AG04449 (cell line): ENCODE results near the gene DROSHA.
"Not testable (repeated sequence)": the region's sequence is repeated elsewhere in the genome, so short reads cannot be mapped to it uniquely, and the experiment has no call there.

Source experiments
- CTCF ChIA-PET: fragments of 350-600 bp; formaldehyde crosslinking; extraction: SDS; loops from one replicate; lab custom pipeline; 2021; ENCODE audit warnings: antibody characterized with exemption; lab: Yijun Ruan, JAX
- POLR2A ChIA-PET: fragments of 400-600, 350-600 bp; formaldehyde crosslinking; extraction: SDS; loops from one replicate; lab custom pipeline; 2020; ENCODE audit warnings: antibody characterized with exemption, inconsistent platforms; lab: Yijun Ruan, JAX
- DNase-seq: peaks from one replicate; pipeline ENCODE4 v3.0.0-alpha.2; 2010; ENCODE audit warnings: low read depth, low spot score
- H3K4me3 ChIP-seq: 2 replicates; pipeline ENCODE4 v1.5.1; 2011; ENCODE audit warnings: low read depth, mild to moderate bottlenecking, control low read depth, low read length
- TF ChIP-seq, protein P1 (sequence below): IDR thresholded peaks from one replicate; pipeline ENCODE4 v1.5.1; 2011; ENCODE audit warnings: mild to moderate bottlenecking, moderate library complexity, low read length, control low read depth, inconsistent platforms; ENCODE audit not compliant: insufficient read depth; ENCODE audit errors: missing control alignments

Gene DROSHA

DNA sequence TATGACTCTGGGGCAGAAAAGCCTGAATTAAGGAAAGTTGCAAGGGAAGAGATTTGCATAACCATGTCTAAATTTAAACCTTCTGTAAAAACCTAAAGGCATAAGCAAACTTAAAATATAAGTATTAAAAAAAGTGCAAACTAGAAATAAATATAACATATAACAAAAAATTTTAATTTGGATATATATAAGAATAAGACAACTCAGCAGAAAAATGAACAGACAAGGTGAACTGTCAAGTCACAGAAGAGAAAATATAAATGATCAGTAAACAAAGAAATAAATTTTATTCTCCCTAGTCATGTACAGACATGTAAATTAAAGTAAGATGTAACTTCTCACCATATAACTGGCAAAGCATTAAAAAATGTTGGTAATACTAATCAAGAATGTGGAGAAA lies 37.2 kb upstream of the DROSHA start:
- no peak for DNase-seq
- POLR2A ChIA-PET, result no interaction called here
- TF ChIP-seq, protein P1, sequence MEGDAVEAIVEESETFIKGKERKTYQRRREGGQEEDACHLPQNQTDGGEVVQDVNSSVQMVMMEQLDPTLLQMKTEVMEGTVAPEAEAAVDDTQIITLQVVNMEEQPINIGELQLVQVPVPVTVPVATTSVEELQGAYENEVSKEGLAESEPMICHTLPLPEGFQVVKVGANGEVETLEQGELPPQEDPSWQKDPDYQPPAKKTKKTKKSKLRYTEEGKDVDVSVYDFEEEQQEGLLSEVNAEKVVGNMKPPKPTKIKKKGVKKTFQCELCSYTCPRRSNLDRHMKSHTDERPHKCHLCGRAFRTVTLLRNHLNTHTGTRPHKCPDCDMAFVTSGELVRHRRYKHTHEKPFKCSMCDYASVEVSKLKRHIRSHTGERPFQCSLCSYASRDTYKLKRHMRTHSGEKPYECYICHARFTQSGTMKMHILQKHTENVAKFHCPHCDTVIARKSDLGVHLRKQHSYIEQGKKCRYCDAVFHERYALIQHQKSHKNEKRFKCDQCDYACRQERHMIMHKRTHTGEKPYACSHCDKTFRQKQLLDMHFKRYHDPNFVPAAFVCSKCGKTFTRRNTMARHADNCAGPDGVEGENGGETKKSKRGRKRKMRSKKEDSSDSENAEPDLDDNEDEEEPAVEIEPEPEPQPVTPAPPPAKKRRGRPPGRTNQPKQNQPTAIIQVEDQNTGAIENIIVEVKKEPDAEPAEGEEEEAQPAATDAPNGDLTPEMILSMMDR, result no peak
- CTCF ChIA-PET, result interaction anchor here (1.1 kb wide), 1 partner anchor 13 kb away, joined by 3 read pairs; no protein-coding TSS in a partner anchor
- H3K4me3 ChIP-seq, result no peak overlapping the region

DNA sequence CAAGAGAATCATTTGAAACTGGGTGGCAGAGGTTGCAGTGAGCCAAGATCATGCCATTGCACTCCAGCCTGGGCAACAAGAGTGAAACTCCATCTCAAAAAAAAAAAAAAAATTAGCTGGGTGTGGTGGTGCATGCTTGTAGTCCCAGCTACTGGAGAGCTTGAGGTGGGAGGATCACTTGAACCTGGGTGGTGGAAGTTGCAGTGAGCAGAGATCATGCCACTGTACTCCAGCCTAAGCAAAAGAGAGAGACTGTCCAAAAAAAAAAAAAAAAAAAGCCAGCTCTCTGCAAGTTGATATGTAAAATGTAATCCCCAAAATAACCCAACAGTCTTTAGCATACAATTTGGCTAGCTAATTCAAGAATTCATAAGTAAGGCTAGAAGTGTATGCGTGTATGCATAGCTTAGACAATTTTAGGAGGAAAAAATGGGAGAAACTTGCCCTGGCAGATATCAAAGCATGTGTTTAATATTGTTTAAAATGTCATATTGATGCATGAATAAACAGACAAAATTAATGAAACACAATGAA lies 36.5 kb upstream of the DROSHA start:
- TF ChIP-seq, protein P1, result no peak
- POLR2A ChIA-PET, result no interaction called here
- DNase-seq, result no peak
- CTCF ChIA-PET, result interaction anchor here (1.1 kb wide), 1 partner anchor 14 kb away, joined by 3 read pairs; no protein-coding TSS in a partner anchor
- no peak overlapping the region for H3K4me3 ChIP-seq

DNA sequence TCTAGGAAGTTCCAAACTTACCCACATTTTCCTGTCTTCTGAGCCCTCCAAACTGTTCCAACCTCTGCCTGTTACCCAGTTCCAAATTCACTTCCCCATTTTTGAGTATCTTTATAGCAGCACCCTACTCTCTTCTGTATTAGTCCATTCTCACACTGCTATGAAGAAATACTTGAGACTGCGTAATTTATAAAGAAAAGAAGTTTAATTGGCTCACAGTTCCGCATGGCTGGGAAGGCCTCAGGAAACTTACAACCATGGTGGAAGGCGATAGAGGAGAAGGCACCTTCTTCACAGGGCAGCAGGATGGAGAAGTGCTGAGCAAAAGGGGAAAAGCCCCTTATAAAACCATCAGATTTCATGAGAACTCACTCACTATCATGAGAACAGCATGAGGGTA lies 34.5 kb upstream of the DROSHA start:
- CTCF ChIA-PET, H3K4me3 ChIP-seq, POLR2A ChIA-PET, DNase-seq: not testable (repeated sequence)

DNA sequence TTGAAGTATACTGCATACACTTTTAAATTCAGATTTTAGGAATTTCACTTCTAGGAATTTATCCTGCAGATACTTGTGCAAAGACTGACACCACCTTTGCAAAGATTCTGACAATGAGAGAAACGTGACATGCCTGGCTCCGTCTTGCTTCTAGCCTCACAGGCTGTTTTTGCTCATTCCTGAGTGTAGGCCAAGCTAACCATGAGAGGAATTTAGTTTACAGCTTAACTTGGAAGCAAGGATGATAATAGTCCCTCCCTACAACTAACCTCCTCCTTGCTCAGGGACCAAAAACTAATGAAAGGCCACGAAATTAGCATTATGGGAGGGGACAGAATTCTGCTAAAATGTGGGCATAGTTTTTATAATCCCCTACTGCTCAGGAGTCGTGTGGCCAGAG lies 31.3 kb upstream of the DROSHA start:
- POLR2A ChIA-PET, result no interaction called here
- no peak for DNase-seq
- no peak overlapping the region for H3K4me3 ChIP-seq
- TF ChIP-seq, protein P1, result no peak
- CTCF ChIA-PET, result no interaction called here

DNA sequence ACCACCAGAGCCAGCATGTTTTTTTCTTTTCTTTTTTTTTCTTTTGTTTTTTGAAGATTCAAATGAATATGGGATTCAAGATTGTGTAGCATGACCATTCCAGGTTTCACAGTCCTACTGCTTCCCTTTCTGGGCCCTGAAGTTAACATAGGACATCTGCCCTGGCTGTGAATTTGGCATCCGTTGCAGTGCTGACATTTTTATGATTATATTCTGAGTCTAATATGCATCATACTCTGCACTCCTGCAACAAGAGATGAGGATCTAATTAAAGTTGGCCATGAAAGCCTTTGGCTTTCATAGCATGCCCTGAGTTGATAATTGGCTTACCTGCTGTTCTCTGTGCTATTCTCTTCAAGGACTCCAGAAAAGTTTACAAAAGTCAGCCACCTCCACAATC lies 30.1 kb upstream of the DROSHA start:
- no peak overlapping the region for H3K4me3 ChIP-seq
- TF ChIP-seq, protein P1, result no peak
- POLR2A ChIA-PET, result no interaction called here
- CTCF ChIA-PET, result no interaction called here
- DNase-seq, result no peak

DNA sequence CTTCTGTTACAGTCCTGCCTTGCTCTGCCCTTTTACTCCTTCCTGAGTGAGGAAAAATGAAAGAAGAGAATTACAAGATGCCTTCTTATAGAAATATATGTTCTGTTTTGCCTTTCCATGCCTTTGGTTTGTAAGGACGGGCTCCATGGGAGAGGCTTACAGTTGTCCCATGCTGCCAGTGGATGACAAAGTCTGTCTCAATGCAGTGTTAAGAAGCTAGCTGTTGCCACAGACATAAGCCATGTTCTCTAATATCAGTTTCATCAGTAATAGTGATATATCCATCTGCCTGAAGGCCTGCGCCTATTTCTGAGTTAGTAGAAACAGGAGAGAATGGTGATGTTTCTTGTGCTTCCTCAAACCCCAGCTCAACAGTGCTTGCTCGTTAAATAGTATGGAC lies 28.0 kb upstream of the DROSHA start:
- CTCF ChIA-PET, result no interaction called here
- DNase-seq, result no peak
- POLR2A ChIA-PET, result no interaction called here
- TF ChIP-seq, protein P1, result no peak
- no peak overlapping the region for H3K4me3 ChIP-seq

DNA sequence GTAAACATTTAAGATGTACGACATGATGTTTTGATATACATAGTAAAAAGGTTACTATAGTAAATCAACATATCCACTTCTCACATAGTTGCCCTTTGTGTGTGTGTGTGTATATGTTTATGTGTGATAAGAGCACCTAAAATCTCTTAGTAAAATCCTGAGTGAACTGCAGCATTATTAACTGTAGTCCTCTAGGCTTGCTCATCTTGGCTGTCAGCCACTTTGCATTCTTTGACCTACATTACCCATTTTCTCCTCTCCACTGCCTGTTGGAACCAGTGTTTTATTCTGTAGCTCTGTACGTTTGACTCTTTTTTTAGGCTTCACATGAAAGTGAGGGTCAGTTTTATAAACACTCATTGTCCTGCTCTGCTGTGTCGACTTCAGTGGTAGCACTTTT lies 24.6 kb upstream of the DROSHA start:
- CTCF ChIA-PET, result interaction anchor here (2.3 kb wide), 1 partner anchor 537 kb away, joined by 4 read pairs; no protein-coding TSS in a partner anchor
- no peak overlapping the region for H3K4me3 ChIP-seq
- DNase-seq, result no peak
- POLR2A ChIA-PET, result no interaction called here
- TF ChIP-seq, protein P1, result no peak
